Measurements from ENCODE around the gene PLA2G2F.

Gene PLA2G2F

DNA sequence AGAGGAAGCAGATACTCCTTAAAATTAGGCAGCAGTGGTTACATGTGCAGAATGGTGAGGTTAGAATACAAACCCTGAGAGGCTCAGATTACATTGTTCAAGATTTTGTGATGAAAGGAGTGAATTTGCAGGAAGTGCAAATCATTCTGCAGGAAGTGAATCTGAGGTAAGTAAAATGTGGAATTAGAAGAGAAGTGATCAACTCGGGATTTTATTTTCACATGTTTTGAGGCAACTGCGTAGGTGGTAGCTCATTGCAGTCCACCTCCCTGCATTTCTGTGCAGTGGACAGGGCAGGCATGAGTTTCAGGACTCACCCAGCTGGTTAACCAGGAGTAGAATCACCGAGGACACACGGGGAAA, 49.3 kb downstream of the PLA2G2F start:
- DNase-seq (ENCODE audit: low read depth in 3 of 3, low spot score in 1 of 3) = no peak

DNA sequence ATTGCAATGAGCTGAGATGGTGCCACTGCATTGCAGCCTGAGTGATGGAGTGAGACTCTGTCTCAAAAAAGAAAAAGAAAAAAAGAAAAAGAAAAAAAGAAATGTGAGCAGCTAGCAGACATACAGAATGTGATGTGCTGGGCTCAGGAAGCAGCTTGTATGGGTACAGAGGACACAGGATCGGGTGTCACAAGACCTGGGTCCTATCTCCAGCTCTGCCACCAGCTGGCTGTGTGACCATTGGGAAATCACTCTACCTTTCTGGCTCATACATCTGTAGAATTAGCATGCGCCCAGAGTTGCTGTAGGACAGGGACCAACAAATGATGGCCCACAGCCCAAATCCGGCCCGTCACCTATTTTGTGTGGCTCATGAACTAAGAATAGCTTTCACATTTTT, 50.5 kb downstream of the PLA2G2F start:
- DNase-seq (ENCODE audit: low read depth in 3 of 3, low spot score in 1 of 3) = no peak

DNA sequence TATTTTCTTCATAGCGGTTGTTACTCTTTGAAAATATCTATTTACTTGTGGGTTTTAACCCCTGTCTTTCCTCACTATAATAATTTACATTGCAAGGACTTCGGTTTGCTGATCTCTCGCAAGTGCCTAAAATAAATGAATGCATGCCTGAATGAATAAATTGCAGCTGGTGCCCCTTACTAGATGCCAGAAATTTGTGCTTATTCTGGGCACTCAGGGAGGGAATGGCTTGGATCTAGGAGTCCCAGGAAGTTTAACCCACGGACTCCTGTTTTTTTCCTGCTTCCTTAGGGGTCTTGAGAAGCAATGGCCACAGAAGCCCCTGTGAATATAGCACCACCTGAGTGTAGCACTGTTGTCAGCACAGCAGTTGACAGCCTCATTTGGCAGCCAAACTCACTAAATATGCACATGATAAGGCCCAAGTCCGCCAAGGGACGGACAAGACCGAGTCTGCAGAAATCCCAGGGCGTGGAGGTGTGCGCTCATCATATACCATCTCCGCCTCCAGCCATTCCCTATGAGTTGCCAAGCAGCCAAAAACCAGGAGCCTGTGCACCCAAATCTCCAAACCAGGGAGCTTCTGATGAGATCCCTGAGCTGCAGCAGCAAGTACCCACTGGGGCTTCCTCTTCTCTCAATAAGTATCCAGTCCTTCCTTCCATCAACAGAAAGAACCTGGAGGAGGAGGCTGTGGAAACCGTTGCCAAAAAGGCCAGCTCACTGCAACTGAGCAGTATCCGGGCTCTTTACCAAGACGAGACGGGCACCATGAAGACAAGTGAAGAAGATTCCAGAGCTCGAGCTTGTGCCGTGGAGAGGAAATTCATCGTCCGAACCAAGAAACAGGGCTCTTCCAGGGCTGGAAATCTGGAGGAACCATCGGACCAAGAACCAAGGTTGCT, 51.4 kb downstream of the PLA2G2F start:
- no peak for DNase-seq (ENCODE audit: low read depth in 3 of 3, low spot score in 1 of 3)

DNA sequence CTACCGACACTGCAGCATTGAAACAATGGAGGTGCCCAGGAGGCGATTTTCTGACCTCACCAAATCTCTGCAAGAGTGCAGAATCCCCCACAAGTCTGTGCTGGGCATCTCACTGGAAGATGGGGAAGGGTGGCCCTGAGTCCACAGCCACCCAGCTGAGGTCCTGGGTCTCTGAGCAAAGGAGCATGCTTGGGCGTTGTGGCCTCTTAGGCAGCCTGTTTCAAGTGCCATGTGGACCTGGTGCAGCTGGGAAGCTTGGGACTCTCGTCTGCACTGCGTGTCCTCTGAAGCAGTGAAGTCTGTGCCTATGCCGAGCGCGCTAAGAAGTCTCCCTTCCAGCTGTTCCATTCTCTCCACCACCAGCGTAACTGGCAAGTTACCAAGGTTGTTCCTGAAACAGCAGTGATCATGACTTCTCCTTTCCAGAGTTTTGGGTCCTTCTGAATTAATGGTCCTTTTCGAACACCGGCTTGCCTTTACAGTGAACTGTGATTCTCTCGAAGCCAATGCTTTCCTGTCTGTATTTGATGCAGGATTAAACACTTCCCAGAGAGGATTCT, 52.2 kb downstream of the PLA2G2F start:
- DNase-seq (ENCODE audit: low read depth in 3 of 3, low spot score in 1 of 3) = no peak

DNA sequence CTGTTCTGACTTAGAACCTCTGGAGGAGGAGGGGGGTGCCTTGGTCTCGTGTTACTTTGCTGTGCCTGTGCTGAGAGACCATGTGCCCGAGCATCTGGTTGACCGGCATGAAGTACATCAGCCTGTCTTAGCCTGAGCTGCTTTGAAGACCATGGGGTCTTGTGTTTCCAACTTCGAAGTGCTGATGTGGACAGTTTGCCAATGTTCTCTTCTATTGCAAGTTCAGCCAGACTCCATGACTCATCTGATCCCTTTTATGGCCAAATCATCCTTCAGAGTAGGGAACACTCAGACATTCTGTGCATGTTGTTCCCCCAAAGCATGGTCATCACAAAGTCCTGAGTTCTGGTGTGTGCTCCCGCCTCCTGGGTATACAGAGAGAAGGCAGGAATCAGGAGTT, 53.2 kb downstream of the PLA2G2F start:
- DNase-seq (ENCODE audit: low read depth in 3 of 3, low spot score in 1 of 3) = no peak

DNA sequence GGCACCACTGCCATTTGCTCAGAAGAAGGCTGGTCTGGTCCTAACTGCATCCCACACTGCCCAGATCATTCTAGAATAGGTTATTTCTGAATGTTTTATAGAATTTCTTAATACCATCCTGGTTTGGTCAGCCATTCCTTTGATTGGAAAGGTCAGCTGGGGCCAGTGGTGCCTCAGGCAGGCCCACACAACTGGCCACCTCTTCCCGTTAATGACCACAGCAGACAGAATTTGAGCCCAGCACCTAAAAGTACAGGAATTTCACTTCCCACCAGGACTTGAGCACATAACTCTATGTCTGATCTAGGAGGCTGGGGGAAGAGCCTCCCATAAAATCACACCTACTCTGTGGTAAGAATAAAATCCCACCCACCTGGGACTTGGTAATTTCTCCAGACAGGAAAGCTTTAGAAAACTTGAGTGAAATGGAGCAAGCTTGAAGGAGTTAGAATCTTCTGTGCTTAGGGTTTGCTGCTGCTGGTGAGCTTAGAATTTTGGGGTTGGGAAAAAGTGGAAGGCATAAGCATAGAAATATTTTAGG, 53.8 kb downstream of the PLA2G2F start:
- no peak for DNase-seq (ENCODE audit: low read depth in 3 of 3, low spot score in 1 of 3)

DNA sequence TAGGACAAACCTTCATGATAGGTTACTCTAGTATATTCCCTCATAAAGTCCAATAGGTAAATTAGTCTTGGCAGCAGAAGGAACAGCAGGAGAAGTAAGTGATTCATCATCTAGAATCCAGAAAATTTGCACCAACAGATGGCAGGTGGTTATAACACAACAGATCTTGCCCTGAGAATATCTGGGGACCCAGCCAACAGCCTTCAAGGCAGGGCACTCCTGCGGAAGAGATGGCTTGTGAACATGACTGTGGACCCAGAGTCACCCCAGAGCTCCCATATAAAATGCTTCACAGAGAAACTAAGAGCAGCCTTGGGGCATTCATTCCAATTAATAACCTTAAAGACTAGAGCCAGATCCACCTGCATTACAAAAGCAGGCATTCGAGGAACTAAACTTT, 55.1 kb downstream of the PLA2G2F start:
- DNase-seq (ENCODE audit: low read depth in 3 of 3, low spot score in 1 of 3) = no peak

DNA sequence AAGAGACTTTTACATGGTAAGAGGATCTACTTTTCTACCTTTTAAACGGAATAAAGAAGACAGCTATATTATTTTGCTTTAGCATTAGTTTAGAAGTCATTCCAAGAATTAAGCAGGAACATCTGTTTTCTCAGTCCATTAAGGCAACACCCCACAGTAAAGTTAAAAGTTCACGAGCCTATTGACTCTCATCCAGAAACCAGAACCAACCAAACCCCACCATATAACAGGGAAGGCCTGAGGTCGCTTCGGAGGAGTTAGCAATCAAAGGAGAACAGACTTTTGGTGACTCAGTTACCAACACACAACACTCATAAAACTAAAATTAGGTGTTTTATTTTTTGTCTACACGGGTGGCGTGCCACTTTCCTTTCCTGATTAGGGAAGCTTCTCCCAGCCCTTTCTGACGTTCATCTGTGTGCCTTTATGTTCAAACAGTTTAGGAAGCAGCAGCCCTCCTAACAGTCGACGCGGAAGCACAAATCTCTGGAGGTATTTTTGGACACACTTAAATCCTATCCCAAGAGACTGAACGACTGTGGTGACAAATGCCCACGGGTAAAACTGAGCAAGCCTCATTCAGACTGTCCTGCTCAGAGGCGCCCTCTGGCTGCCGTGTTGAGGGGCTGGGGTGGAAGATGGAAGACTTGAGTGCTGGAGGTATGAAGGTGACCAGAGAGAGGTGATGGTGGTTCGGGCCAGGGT, 55.8 kb downstream of the PLA2G2F start:
- DNase-seq (ENCODE audit: low read depth in 3 of 3, low spot score in 1 of 3) = peak in 2 of 3 donors; percentile 52 to 70

DNA sequence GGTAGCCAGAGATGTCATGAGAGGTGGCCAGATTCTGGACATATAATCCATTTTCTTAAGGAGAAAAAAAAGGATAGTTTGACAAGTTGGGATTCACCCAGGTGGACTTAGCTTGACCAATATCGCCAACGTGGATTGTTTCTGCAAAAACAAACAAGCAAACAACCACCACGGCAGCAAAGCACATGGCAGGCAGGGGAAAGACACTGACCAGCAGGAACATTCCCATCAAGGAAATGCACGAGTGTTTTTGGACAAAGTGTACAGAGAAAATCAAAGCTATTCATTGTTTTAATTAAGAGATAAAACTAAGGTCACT, 56.3 kb downstream of the PLA2G2F start:
- no peak for DNase-seq (ENCODE audit: low read depth in 3 of 3, low spot score in 1 of 3)

DNA sequence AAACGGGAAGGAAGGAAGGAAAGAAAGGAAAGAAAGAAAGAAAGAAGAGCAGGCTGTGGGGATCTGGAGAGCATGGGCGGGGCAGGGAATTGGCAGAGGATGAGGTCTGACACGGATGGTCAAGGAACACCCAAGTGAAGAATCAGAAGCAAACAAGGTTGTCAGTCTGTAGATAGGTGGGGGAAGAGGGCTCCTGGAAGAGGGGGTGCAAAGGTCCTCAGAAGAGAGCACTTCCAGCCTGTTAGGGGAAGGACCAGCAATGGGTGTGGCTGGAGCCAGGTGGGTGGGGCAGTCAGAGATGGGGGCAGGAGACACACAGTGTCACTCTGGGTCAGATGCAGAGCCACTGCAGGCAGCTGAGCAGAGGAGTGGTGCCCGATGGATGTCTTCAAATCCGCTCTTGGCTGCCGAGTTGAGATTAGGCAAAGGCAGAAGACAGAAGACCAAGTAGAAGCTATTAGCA, 58.2 kb downstream of the PLA2G2F start:
- DNase-seq (ENCODE audit: low read depth in 3 of 3, low spot score in 1 of 3) = no peak

DNA sequence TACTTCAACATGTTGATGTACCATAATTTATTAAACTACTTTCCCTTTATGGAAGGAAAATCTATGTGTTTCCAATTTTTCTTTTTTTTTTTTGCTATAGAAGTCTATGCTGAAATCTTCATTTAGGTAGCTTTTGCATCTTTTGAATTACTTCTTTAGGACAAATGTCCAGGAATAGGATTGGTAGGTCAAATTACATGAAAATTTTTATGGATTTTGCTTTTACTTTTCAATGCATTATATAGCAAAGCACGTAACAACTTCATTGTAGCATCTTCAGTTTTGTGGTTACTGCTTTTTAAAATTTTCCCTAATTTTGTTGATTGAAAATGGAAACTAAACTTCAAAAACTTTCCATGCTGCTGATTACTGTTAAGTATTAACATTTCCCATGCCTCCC, 59.2 kb downstream of the PLA2G2F start:
- DNase-seq (ENCODE audit: low read depth in 3 of 3, low spot score in 1 of 3) = no peak

DNA sequence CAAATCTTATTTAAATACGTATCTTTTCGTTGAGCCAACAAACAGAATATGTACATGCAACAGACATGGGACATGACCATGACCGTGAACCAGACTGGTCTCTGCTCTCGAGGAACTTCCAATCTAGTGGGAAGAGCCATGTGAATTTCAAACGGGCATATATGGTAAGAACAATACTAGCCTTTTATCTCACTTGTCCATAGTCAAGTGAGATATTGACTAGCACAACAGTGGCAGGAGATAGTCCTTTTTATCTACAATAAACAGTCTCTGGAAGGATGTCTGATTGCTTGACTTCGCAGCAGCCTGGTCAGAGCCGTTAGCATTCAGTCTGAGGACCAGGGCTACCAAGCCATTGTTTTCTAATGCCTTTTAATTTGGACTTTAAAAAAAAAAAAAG, 59.8 kb downstream of the PLA2G2F start:
- DNase-seq (ENCODE audit: low read depth in 3 of 3, low spot score in 1 of 3) = no peak

DNA sequence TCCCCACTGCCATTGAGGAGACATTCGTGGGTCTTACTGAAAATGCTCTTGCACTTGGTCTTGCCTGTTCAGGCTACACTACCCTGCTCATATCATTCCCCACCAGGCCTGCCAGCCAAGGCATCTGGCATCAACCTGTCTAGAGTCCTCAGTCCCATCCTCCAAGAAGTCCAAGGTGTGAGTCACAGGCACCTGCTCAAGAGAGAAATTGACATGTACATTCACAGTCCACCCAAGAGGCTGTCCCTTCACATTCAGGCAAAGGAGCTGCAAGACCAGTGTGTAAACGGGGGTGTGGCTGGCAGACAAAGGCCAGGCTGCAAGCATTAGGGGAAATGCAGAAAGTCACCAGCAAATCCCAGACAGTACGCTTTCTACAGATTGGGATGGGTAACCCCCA, 60.3 kb downstream of the PLA2G2F start:
- DNase-seq (ENCODE audit: low read depth in 3 of 3, low spot score in 1 of 3) = no peak

DNA sequence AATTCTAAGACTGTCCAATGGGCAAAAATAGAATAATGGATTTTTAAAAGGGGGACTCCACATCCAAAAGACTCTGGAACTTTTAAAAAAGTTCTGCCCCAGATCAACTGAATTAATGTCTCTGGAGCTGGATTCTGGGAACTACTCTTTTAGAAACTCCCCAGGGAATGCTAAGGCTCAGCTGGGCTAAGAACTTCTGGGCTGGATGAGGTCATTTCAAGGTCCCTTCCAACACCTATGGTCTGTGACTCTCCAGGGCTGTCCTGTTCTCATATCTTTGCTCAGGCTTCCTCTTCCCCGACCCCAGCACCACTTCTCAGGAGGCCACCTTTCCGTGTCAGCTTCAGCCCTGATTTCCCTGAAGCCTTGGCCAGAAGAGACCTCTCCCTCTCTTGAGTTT, 60.7 kb downstream of the PLA2G2F start:
- DNase-seq (ENCODE audit: low read depth in 3 of 3, low spot score in 1 of 3) = no peak

Data from stimulated activated CD4-positive, alpha-beta T cell treated with anti-CD3 and anti-CD28 coated beads, TNF-alpha, amount 100 ng/mL, for 1 hour (primary cell).